Activated T-cell treated with anti-CD3 and anti-CD28 coated beads, Interleukin-2, amount 50 U/mL, for 1 hour (primary cell): ENCODE measurements around the gene TMC3.

Experiments used
- DNase-seq: peaks from one replicate; pipeline ENCODE4 v3.0.0-alpha.2; 2020

The TMC3 gene

DNA sequence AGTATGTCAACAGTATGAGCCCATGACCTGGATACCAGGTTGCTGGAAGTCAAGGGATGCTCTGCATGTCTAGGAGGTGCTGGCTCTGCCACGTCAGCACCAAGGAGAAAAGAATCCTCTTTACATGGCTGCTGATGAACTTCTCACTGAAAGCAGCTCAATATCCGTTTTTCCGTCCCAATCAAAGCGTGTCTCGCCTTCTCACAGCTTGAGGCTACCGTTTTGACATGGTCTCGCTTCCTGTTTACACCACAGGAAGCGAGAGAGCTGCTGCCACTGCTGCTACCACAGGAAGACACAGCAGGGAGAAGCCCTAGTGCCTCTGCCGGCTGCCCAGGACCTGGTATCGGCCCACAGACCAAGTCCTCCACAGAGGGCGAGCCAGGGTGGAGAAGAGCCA, 77.3 kb downstream of the TMC3 start:
- peak; percentile 65 for DNase-seq

DNA sequence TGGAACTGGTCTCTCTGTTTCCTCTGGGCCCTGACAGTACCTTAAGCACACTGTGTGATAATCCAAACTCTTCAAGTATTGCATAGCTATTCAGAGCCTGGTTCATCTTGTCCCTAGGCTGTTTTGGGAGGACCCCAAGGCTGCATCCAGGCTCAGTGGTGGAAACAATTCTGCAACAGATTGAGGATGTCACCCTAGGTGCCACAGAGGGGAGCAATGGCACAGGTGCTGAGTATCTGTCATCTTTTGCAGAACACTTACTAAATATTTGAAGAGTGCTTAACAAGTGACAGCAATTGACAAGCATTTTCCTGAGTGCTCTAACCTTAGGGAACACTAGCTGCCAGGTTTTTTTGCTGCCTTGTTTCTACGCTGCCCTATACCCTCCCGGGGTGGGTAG, 77.8 kb downstream of the TMC3 start:
- DNase-seq: no peak

DNA sequence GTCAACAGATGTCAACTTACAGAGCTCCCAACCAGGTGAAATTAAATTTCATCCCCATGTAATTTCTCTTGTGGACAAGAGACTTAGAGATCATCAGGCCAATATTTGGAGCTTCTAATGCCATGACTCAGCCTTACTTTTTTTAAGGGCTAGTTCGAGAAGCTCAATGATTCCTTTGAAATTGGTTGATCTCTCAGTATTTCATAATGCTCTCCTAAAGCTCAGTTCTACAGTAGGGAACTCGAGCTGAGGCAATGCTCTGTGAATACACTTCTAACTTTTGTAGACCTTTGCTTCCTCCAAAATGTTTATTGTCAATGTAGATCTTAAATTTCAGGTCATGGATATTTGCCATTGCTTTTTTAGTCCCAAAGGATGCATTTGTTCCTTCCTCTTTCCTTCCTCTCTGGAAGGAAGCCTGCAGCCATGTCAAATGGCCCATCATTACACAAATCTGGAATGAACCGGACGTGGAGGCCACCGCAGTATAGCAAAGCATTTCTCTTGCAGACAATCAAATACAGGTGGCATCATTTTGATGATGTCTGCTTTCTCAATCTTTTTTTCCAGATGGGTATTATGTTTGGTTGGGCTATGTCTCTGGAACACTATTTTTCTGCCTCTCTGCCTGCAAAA, 78.4 kb downstream of the TMC3 start:
- DNase-seq: no peak

DNA sequence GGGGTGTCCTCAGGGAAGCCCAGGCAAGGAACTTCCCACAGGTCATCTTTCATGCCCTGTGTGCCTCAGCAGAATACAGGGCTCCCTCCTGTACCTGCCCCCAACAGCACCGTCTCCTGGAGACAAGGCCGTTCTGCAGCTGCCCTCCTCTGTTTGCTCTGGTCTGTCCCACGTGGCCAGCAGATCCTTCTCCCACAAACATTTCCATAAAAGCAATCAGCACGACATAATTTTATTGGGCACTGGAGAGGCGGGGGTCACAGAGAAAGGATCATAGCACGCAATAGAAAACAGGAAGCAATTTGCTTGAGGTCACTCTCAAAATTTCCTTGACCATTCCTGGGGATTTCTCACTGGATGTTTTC, 79.5 kb downstream of the TMC3 start:
- no peak for DNase-seq

DNA sequence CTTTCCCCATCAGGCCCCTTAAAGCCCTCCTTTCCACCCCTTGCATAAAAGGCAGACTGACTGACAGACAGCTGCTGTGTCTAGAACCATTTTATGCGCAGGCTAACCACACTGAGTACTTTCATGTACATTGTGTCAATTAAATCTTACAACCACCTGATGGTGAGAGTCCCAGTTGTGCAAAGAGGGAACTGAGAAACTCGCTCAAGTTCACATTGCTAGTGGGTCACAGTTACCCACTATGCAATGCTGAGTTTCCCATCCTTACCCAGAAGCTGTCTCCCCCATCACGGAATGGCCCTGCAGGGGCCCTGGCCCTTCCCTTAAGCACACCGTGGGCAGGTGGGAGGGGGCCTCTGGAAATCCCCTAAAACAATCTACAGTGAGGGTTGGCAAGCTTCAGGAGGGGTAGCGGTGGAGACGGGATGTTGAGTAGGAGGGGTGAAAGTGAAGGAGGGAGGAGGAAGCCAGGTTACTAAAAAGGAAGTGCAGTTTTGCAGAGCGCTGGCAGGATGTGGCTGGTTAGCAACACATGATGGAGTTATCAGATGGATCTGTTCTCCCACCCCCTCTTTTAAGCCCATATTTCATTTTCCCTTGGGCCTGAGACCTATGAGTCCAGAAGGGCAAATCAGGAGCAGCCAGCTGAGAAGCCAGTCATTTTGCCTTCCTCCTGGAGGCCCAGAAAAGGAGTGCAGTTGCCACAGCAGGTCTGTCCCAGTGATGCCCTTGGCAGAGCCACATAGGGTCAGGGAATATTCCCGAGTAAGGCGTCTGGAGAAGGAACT, 80.1 kb downstream of the TMC3 start:
- peak; percentile 70 for DNase-seq

DNA sequence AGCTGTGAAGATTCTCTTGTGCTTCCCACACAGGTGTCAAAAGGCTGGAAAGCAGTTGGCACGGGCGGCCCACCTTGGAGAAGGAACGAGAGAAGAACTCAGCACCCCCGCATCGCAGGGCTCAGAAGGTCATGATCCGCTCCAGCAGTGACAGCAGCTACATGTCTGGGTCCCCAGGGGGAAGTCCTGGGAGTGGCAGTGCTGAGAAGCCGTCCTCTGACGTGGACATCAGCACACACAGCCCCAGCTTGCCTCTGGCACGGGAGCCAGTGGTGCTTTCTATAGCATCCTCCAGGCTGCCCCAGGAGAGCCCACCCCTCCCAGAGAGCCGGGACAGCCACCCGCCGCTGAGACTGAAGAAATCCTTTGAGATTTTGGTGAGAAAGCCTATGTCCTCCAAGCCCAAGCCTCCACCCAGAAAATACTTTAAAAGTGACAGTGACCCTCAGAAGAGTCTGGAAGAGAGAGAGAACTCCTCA, 81.5 kb downstream of the TMC3 start:
- peak; percentile 52 for DNase-seq

DNA sequence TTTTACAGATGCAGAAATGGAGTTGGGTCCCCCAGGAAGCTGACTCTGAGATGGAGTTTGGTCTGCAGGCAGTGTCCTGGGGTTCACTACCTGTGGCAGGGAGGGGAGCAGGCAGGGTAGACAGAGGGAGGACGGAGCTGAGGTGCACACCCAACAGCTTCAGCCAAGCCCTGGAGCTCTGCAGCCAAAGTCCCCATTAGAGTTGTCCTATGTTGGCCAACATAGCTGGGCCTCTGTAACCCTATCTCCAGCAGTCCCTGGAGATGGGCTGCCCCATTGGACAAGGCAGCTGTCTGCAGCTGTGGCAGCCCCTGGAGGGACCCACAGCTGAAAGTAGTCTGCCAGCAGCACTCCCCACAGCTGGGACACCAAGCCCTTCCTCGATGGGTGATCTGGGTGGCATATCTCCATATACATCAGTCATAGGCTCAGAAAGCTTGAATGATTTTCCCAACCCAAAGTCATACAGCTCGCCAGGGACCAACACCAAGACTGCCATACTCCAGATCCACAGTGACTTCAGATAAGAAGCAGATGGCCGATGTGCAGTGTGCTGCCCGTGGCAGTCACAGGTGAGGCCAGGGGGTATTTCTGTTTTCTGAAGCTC, 82.0 kb downstream of the TMC3 start:
- DNase-seq: no peak

DNA sequence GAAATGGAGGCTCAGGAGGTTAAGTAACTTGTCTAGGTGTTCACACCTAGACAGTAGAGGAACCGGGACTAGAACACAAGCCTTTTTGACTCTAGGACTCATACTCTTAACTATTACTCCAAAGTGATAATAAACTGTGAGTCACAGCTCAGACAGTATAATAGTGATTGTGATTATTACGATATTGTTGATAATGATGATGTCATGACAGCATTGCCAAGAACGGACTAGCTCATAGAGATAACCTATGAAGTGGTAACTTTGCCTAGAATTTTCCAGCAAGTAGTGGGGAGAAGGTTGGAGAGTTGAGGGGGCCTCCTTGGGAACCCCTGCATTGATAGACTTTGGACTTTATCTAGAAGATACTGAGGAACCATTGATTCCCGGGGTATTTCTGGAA, 84.1 kb downstream of the TMC3 start:
- no peak for DNase-seq

DNA sequence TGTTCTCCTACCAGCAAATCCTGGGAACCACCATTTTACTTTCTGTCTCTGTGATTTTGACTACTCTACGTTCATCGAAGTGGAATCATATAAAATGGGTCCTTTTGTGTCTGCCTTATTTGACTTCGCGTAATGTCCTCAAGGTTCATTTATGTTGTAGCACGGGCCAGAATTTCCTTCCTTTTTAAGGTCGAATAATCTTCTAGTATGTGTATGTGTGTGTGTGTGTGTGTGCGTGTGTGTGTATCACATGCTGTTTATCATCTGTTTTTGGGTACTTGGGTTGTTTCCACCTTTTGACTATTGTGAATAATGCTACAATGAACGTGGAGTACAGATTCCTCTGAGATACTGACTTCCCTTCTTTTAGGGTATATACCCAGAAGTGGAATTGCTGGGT, 85.4 kb downstream of the TMC3 start:
- no peak for DNase-seq

DNA sequence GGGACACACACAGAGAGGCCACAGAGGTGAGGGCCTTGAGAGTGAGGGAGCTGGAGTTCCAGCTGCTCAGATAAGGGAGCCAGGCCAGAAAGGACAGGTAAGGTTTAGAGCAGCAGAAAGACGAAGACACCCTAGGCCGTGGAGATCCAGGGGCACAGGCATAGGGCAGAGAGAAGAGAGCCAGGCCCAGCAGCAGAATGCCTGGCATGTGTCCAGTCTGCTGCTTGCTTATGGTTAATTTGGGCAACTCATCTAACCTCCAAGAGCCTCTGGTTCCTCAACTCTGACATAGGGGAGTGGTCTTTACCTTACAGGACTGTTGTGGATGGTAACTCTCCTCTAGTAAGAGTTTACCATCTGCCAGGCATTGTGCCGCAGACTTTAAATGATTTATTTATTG, 86.0 kb downstream of the TMC3 start:
- DNase-seq: no peak

DNA sequence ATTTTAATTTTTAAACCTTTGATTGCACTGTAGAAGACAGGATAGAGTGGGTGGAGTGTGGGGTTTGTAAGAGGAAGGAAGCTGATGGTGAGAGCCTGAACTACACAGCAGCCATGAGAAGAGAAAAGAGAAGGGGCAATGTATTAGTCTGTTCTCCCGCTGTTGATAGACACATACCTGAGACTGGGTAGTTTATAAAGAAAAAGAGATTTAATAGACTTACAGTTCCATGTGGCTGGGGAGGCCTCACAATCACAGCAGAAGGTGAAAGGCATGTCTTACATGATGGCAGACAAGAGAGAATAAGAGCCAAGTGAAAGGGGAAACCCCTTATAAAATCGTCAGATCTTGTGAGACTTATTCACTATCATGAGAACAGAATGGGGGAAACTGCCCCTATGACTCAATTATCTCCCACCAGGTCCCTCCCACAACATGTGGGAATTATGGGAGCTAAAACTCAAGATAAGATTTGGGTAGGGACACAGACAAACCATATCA, 87.3 kb downstream of the TMC3 start:
- no peak for DNase-seq

DNA sequence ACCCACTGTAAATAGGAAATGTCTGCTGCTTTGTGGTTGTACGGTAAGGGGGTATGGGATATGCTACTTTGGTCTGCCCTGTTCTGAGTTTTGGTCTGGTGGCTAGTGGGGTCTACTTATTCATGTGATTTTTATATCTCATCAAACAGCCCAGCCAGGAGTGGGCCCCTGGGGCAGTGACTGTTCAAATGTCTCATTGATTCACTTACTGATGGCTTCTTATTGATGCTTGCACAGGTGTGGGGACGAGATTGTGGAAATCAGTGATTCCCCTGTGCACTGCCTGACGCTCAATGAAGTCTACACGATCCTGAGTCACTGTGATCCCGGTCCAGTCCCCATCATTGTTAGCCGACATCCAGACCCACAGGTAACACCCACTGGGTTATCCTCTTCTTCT, 88.6 kb downstream of the TMC3 start:
- no peak for DNase-seq

DNA sequence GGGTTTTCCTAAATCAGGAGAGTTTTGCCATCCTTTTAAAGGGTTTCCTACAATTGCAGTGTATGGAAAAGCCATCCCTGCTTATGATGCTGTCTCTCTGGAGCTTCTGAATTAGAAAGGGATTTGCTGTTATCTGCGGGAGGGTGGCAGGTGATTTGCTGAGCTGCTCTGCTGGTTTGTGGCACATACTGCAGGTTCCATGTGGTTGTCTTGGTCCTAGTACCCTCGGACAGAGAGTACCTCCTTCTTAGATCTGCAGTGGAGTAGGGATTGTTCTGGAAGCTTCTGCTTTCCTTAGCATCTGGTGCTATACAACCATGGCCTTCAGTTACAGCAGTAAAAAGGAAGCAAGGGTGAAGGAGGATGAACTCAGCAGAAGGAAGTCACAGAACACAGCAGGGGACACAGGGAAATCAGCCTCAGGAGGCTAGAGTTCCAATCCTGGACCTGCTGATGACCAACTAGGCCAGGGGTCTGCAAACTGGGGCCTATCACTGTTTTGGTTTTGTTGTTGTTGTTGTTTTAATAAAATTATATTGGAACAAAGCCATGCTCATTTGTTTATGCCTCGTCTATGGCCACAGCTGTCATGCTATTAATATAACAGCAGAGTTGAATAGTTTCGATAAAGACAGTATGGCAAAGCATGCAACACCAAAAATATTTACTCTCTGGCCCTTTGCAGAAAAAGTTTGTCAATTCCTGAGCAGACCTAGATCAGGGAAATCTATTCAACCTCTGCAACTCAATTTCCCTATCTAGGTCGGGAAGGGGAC, 89.6 kb downstream of the TMC3 start:
- DNase-seq: no peak

DNA sequence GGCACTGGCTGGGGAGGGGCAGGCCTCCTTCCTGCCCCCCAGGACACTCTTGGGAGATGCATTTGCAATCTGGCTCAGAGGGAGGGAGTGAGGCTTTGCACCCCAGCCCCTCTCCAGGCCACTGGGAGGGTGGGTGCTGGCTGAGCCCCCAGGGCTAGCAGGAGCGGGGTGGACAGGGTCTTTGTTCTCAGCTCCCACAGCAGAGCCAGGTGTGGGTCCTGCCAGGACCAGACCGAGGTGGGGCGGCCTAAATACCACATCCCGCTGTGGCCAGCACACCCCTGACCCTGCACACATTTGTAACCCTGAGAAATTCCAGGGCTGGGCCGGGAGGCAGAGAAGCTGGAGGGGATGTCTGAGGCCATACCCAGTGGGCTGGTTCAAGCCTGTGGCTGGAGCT, 91.1 kb downstream of the TMC3 start:
- DNase-seq: no peak

DNA sequence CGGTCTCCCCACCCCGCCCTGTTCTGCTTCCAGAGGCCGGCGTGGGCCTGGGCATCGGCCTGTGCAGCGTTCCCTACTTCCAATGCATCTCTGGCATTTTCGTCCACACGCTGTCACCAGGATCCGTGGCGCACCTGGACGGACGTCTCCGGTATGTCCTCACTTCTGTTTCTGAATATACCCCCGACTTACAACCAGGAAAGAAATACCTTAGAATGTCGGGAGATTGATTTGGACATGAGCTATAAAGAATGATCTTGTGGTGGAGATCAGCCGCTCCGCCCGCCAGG, 91.5 kb downstream of the TMC3 start:
- DNase-seq: no peak

DNA sequence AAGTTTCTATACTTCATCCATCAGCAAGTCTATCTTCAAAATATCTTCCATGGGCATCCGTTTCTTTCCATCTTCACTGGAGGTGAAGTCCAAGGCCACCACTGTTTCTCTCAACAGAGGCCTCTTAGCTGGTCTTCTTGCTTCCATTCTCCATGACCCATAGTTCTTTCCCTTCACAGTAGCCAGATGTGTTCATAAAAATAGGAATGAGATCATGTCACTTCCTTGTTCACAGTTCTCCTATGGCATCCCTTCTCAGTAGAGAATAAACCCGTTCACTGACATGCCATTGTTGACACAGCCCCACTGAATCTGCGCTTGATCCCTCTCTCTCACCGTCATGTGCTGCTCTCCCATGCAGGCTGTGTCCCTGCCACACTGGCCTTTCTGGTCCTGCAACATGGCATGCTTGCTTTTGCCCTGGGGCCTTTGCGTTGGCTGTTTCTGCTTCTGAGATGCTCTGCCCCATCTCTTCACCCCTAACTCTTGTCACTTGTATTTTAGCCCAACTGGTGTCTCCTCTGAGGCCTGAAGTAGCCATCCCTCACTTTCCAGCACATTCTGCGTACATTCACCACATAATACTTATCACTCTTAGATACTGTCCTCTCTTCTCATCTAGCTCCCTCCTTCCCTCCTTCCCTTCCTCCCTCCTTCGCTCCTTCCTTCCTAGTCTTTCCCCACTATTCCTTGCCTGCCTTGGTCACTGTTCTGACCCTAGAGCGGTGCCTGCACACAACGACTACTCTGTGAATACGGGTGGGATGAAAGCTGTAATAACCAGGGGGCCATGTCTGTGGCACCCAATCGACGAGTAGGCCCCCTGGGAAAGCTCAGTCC, 92.0 kb downstream of the TMC3 start:
- DNase-seq: no peak

DNA sequence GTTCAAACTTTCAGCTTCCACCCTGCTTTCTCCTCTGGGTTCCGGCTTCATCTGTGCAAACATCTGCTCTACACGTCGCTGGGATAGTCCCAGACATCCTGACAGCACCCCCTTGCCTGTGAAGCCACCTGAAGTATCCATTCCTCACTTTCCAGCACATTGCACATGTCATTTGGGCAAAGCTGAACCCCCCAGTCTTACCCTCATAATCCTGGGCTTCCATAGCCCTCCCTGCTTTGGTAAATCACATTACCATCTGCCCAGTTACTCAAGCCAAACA, 92.6 kb downstream of the TMC3 start:
- no peak for DNase-seq
